DND-41 (cell line): ENCODE data around the gene MAPK10.

Source experiments
- ATAC-seq: fragments of 200-7000 bp; cut with Tn5 transposase; 3 replicates; pipeline ENCODE4 v1.9.1; 2021; ENCODE audit warnings: low read depth; ENCODE audit not compliant: insufficient read depth
- DNase-seq: peaks from one replicate; pipeline ENCODE4 v3.0.0-alpha.2; 2020
- H2AFZ ChIP-seq: 2 replicates; pipeline ENCODE4 v1.6.0; 2012; ENCODE audit warnings: low read depth, low read length
- H3K27ac ChIP-seq: 2 replicates; pipeline ENCODE4 v1.5.1; 2012; ENCODE audit warnings: low read length, inconsistent platforms
- H3K27me3 ChIP-seq: fragments of 200-600 bp; sonication (generic); 2 replicates; pipeline ENCODE4 v1.6.0; 2012; ENCODE audit warnings: low read length, mild to moderate bottlenecking, inconsistent platforms; ENCODE audit not compliant: insufficient read depth, poor library complexity
- H3K36me3 ChIP-seq: 2 replicates; pipeline ENCODE4 v1.5.1; 2012; ENCODE audit warnings: low read length, inconsistent platforms; ENCODE audit not compliant: insufficient read depth
- H3K4me1 ChIP-seq: 2 replicates; pipeline ENCODE4 v1.5.1; 2012; ENCODE audit warnings: mild to moderate bottlenecking, low read length; ENCODE audit not compliant: insufficient read depth
- H3K4me2 ChIP-seq: 2 replicates; pipeline ENCODE4 v1.6.0; 2012; ENCODE audit warnings: mild to moderate bottlenecking, moderate library complexity, low read length, inconsistent platforms; ENCODE audit not compliant: insufficient read depth
- H3K4me3 ChIP-seq, 2 experiments: fragments of 200-600 bp in 1 of 2; shearing (Covaris generic) in 1 of 2; 2 replicates each; pipeline ENCODE4 v1.5.1; 2012 to 2016; ENCODE audit warnings: inconsistent platforms in 2 of 2, low read length in 2 of 2, mild to moderate bottlenecking in 2 of 2, low read depth in 1 of 2, moderate library complexity in 1 of 2
- H3K79me2 ChIP-seq: 2 replicates; pipeline ENCODE4 v1.6.0; 2012; ENCODE audit warnings: low read length, inconsistent platforms; ENCODE audit not compliant: insufficient read depth
- H3K9ac ChIP-seq: 2 replicates; pipeline ENCODE4 v1.6.0; 2012; ENCODE audit warnings: low read depth, mild to moderate bottlenecking, inconsistent platforms, low read length, moderate library complexity
- H3K9me3 ChIP-seq: 2 replicates; pipeline ENCODE4 v1.5.1; 2012; ENCODE audit warnings: low read length, moderate library complexity, mild to moderate bottlenecking, inconsistent platforms; ENCODE audit not compliant: insufficient read depth, severe bottlenecking
- H4K20me1 ChIP-seq: 2 replicates; pipeline ENCODE4 v1.6.0; 2012; ENCODE audit warnings: low read length; ENCODE audit not compliant: insufficient read depth
- CTCF ChIP-seq: IDR thresholded peaks from 2 replicates; pipeline ENCODE4 v1.5.1; 2012; ENCODE audit warnings: borderline replicate concordance, low read length, moderate library complexity, mild to moderate bottlenecking; ENCODE audit not compliant: poor library complexity, severe bottlenecking; ENCODE audit errors: extremely low read depth
- EZH2 ChIP-seq: IDR thresholded peaks from 3 replicates; pipeline ENCODE4 v1.6.1; 2012; ENCODE audit warnings: borderline replicate concordance, low read depth, mild to moderate bottlenecking, moderate library complexity, low read length, inconsistent platforms; ENCODE audit not compliant: severe bottlenecking

Gene MAPK10

GRCh38 chr4:86247906-86248305, 111.9 kb downstream of the MAPK10 start:
- ATAC-seq (no peak), DNase-seq (no peak)
- Histone ChIP-seq H3K4me2 (no peak overlapping the region), H3K4me3 (no peak overlapping the region), H3K27me3 (no peaks in the 10 kb centered on the region), H3K4me1 (no peaks in the 10 kb centered on the region), H3K27ac (no peak overlapping the region), H3K9ac (no peak overlapping the region), H3K36me3 (no peaks in the 10 kb centered on the region), H4K20me1 (no peaks in the 10 kb centered on the region), H3K79me2 (no peaks in the 10 kb centered on the region), H2AFZ (no peak overlapping the region), H3K9me3 (no peaks in the 10 kb centered on the region)
- TF ChIP-seq CTCF: no peak
- no peak for TF ChIP-seq EZH2

DNA sequence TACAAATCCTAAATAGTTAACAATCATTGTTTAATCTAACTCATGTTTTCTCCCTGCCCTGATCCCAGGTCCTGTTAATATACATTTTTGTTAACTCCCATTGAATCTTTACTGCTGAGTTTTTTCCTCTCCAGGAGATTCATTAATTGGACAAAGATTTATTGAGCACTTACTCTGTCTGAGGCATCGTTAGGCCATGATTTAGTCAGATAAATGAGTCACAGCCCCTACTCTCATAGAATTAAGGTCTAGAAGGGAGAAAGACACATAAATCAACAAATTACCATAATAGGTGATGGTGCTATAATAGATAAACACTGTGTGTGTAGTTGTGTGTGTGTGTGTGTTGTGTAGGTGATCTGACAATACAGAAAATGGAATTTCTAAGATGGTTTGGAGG, 112.5 kb downstream of the MAPK10 start:
- Histone ChIP-seq H3K9ac (no peak overlapping the region), H3K36me3 (no peaks in the 10 kb centered on the region), H3K79me2 (no peaks in the 10 kb centered on the region), H3K4me2 (no peak overlapping the region), H3K4me3 (no peak overlapping the region), H3K9me3 (no peaks in the 10 kb centered on the region), H3K4me1 (no peaks in the 10 kb centered on the region), H3K27ac (no peak overlapping the region), H4K20me1 (no peaks in the 10 kb centered on the region), H2AFZ (no peak overlapping the region), H3K27me3 (no peaks in the 10 kb centered on the region)
- no peak for DNase-seq
- ATAC-seq: no peak
- TF ChIP-seq EZH2 (no peak), CTCF (no peak)

GRCh38 chr4:86243750-86244149, 116.1 kb downstream of the MAPK10 start:
- no peak for DNase-seq
- no peak overlapping the region for H3K4me2 ChIP-seq
- H4K20me1 ChIP-seq: no peaks in the 10 kb centered on the region
- no peak overlapping the region for H3K27ac ChIP-seq
- no peak for ATAC-seq
- no peaks in the 10 kb centered on the region for H3K9me3 ChIP-seq
- no peaks in the 10 kb centered on the region for H3K4me1 ChIP-seq
- no peaks in the 10 kb centered on the region for H3K36me3 ChIP-seq
- no peak overlapping the region for H3K4me3 ChIP-seq
- TF ChIP-seq EZH2 (no peak), CTCF (no peak)
- no peaks in the 10 kb centered on the region for H3K27me3 ChIP-seq
- no peak overlapping the region for H3K9ac ChIP-seq
- no peaks in the 10 kb centered on the region for H3K79me2 ChIP-seq
- no peak overlapping the region for H2AFZ ChIP-seq

DNA sequence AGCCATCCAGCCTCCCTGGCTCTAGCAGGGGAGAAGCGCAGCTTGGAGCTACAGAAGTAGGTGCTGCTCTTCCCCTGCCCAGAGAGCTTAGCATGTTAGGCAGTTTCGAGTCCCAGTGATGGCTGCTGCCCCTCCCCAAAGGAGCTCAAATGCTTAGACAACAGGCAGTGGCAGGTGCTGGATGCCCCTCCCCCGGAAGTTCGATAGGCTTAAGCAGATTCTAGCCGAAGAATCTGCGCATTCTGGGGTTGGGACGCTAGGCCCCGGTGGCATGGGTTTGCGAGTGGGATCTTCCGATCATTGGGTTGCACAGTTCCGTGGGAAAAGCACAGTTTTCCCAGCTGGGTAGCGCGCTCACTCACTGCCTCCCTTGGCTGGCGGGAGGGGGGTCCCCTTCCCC, 117.2 kb downstream of the MAPK10 start:
- Histone ChIP-seq H4K20me1 (no peaks in the 10 kb centered on the region), H2AFZ (no peak overlapping the region), H3K4me2 (no peak overlapping the region), H3K9ac (no peak overlapping the region), H3K4me3 (no peak overlapping the region), H3K79me2 (no peaks in the 10 kb centered on the region), H3K9me3 (no peaks in the 10 kb centered on the region), H3K4me1 (no peaks in the 10 kb centered on the region), H3K27me3 (no peaks in the 10 kb centered on the region), H3K36me3 (no peaks in the 10 kb centered on the region), H3K27ac (no peak overlapping the region)
- ATAC-seq: no peak
- TF ChIP-seq CTCF (no peak), EZH2 (no peak)
- no peak for DNase-seq
